GM21529 (cell line): ENCODE measurements around the gene SNHG17.
"Not testable (repeated sequence)": the region's sequence is repeated elsewhere in the genome, so short reads cannot be mapped to it uniquely, and the experiment has no call there.

Experiments
- ATAC-seq: cut with Tn5 transposase; IDR thresholded peaks from one replicate; pipeline ENCODE4 v1.9.1; 2021; ENCODE audit not compliant: unreplicated experiment

The SNHG17 gene

GRCh38 chr20:38421915-38422314, 13.2 kb downstream of the SNHG17 start:
- no peak for ATAC-seq

GRCh38 chr20:38420388-38421085, 14.6 kb downstream of the SNHG17 start:
- no peak for ATAC-seq

- ATAC-seq: no peak
Measured at GRCh38 chr20:38418509-38419204, 16.5 kb downstream of the SNHG17 start.

GRCh38 chr20:38414769-38415450, 20.2 kb downstream of the SNHG17 start:
- no peak for ATAC-seq

GRCh38 chr20:38412877-38413577, 22.1 kb downstream of the SNHG17 start:
- no peak for ATAC-seq

GRCh38 chr20:38407822-38408221, 27.3 kb downstream of the SNHG17 start:
- not testable (repeated sequence) for ATAC-seq

- ATAC-seq: no peak
Measured at GRCh38 chr20:38407321-38407720, 27.8 kb downstream of the SNHG17 start.

GRCh38 chr20:38406476-38406875, 28.7 kb downstream of the SNHG17 start:
- ATAC-seq: no peak

- no peak for ATAC-seq
Measured at GRCh38 chr20:38405132-38405531, 30.0 kb downstream of the SNHG17 start.

- no peak for ATAC-seq
Measured at GRCh38 chr20:38404016-38404415, 31.1 kb downstream of the SNHG17 start.

- no peak for ATAC-seq
Measured at GRCh38 chr20:38402816-38403215, 32.3 kb downstream of the SNHG17 start.

- ATAC-seq: no peak
Measured at GRCh38 chr20:38402089-38402488, 33.0 kb downstream of the SNHG17 start.

- ATAC-seq: not testable (repeated sequence)
Measured at GRCh38 chr20:38395751-38396395, 39.3 kb downstream of the SNHG17 start.

- ATAC-seq: no peak
Measured at GRCh38 chr20:38395165-38395564, 40.0 kb downstream of the SNHG17 start.

- ATAC-seq: no peak
Measured at GRCh38 chr20:38393259-38393658, 41.9 kb downstream of the SNHG17 start.

GRCh38 chr20:38392356-38392755, 42.8 kb downstream of the SNHG17 start:
- no peak for ATAC-seq

GRCh38 chr20:38387953-38388352, 47.2 kb downstream of the SNHG17 start:
- ATAC-seq: no peak

GRCh38 chr20:38386851-38387250, 48.3 kb downstream of the SNHG17 start:
- ATAC-seq: no peak

- no peak for ATAC-seq
Measured at GRCh38 chr20:38386004-38386403, 49.1 kb downstream of the SNHG17 start.

GRCh38 chr20:38383147-38383546, 52.0 kb downstream of the SNHG17 start:
- no peak for ATAC-seq

- not testable (repeated sequence) for ATAC-seq
Measured at GRCh38 chr20:38377838-38378237, 57.3 kb downstream of the SNHG17 start.
